ENCODE results near the gene CTBP2. TPM values are rescaled to one million over a fixed set of nuclear protein-coding genes. Genes with fewer than 3 reads are reported as not detected.

Gene CTBP2
- total RNA-seq, 1 experiment from 2014 or later = 77.8 TPM

GRCh38 chr10:125003901-125004467, 156.4 kb downstream of the CTBP2 start:
- H3K4me1 ChIP-seq (ENCODE audit: insufficient read depth, low read length, poor library complexity, severe bottlenecking) = no peaks in the 10 kb centered on the region
- intact Hi-C loops (cut with micrococcal nuclease; ENCODE audit: unreplicated experiment) = no loop called here
- no peak for DNase-seq (ENCODE audit: low spot score)
- no peak overlapping the region for H3K27ac ChIP-seq (ENCODE audit: low read depth, low read length, poor library complexity, severe bottlenecking)
- no peaks in the 10 kb centered on the region for H3K27me3 ChIP-seq (replicated peaks; ENCODE audit: insufficient read depth, low read depth, low read length, poor library complexity)
- H3K36me3 ChIP-seq (ENCODE audit: insufficient read depth, low read length, poor library complexity, severe bottlenecking) = peaks cover 21% of the 10 kb centered on the region
- ChIA-PET POLR2A (ENCODE audit: low non-redundant PET) (no interaction called here), CTCF (no interaction called here)
- no TSS peak for BruUV-seq (replicated peaks)
- H3K4me3 ChIP-seq (ENCODE audit: low read depth, low read length, poor library complexity, severe bottlenecking) = no peak overlapping the region
- no peak for TF ChIP-seq CTCF (conservative IDR thresholded peaks at IDR 0.05; ENCODE audit: low read depth, low read length)
- TF ChIP-seq EZH2 (IDR thresholded peaks at IDR 0.05; ENCODE audit: borderline replicate concordance, low read depth, low read length, poor library complexity, severe bottlenecking) = no peak
- no peaks in the 10 kb centered on the region for H3K9me3 ChIP-seq (ENCODE audit: low read depth, low read length, poor library complexity, severe bottlenecking)

- Histone ChIP-seq H3K4me1 (ENCODE audit: insufficient read depth, low read length, poor library complexity, severe bottlenecking) (no peaks in the 10 kb centered on the region), H3K36me3 (ENCODE audit: insufficient read depth, low read length, poor library complexity, severe bottlenecking) (peaks cover 25% of the 10 kb centered on the region)
These were observed 157.0 kb downstream of the CTBP2 start for GRCh38 chr10:125003146-125003900.

GRCh38 chr10:125002423-125003145, 157.8 kb downstream of the CTBP2 start:
- no peak for DNase-seq (ENCODE audit: low spot score)
- H3K4me3 ChIP-seq (ENCODE audit: low read depth, low read length, poor library complexity, severe bottlenecking) = no peak overlapping the region
- TF ChIP-seq EZH2 (IDR thresholded peaks at IDR 0.05; ENCODE audit: borderline replicate concordance, low read depth, low read length, poor library complexity, severe bottlenecking) = no peak
- TF ChIP-seq CTCF (conservative IDR thresholded peaks at IDR 0.05; ENCODE audit: low read depth, low read length) = no peak
- no peaks in the 10 kb centered on the region for H3K27me3 ChIP-seq (replicated peaks; ENCODE audit: insufficient read depth, low read depth, low read length, poor library complexity)
- no peaks in the 10 kb centered on the region for H3K4me1 ChIP-seq (ENCODE audit: insufficient read depth, low read length, poor library complexity, severe bottlenecking)
- H3K9me3 ChIP-seq (ENCODE audit: low read depth, low read length, poor library complexity, severe bottlenecking) = no peaks in the 10 kb centered on the region
- intact Hi-C loops (cut with micrococcal nuclease; ENCODE audit: unreplicated experiment) = no loop called here
- no peak overlapping the region for H3K27ac ChIP-seq (ENCODE audit: low read depth, low read length, poor library complexity, severe bottlenecking)
- ChIA-PET CTCF (no interaction called here), POLR2A (ENCODE audit: low non-redundant PET) (no interaction called here)
- peaks cover 30% of the 10 kb centered on the region for H3K36me3 ChIP-seq (ENCODE audit: insufficient read depth, low read length, poor library complexity, severe bottlenecking)
- BruUV-seq (replicated peaks) = no TSS peak

More at GRCh38 chr10:125003146-125003900, 157.0 kb downstream of the CTBP2 start:
- no peak for DNase-seq (ENCODE audit: low spot score)
- ChIA-PET CTCF (no interaction called here), POLR2A (ENCODE audit: low non-redundant PET) (no interaction called here)
- intact Hi-C loops (cut with micrococcal nuclease; ENCODE audit: unreplicated experiment) = no loop called here
- Histone ChIP-seq H3K27me3 (replicated peaks; ENCODE audit: insufficient read depth, low read depth, low read length, poor library complexity) (no peaks in the 10 kb centered on the region), H3K4me3 (ENCODE audit: low read depth, low read length, poor library complexity, severe bottlenecking) (no peak overlapping the region), H3K9me3 (ENCODE audit: low read depth, low read length, poor library complexity, severe bottlenecking) (no peaks in the 10 kb centered on the region), H3K27ac (ENCODE audit: low read depth, low read length, poor library complexity, severe bottlenecking) (no peak overlapping the region)
- TF ChIP-seq EZH2 (IDR thresholded peaks at IDR 0.05; ENCODE audit: borderline replicate concordance, low read depth, low read length, poor library complexity, severe bottlenecking) (no peak), CTCF (conservative IDR thresholded peaks at IDR 0.05; ENCODE audit: low read depth, low read length) (no peak)
- BruUV-seq (replicated peaks) = no TSS peak
